GM21515 (cell line): ENCODE results near the gene KRT85.
"Not testable (repeated sequence)": the region's sequence is repeated elsewhere in the genome, so short reads cannot be mapped to it uniquely, and the experiment has no call there.

Experiments used
- ATAC-seq: cut with Tn5 transposase; IDR thresholded peaks from one replicate; pipeline ENCODE4 v1.9.1; 2021; ENCODE audit not compliant: unreplicated experiment

KRT85 gene

GRCh38 chr12:52327830-52328500 is 39.3 kb downstream of the KRT85 start:
- no peak for ATAC-seq

GRCh38 chr12:52327052-52327829 is 40.0 kb downstream of the KRT85 start:
- peak; percentile 76 for ATAC-seq

GRCh38 chr12:52324153-52324444 is 43.2 kb downstream of the KRT85 start:
- no peak for ATAC-seq

- no peak for ATAC-seq
These were observed 43.7 kb downstream of the KRT85 start for GRCh38 chr12:52323416-52324152.

GRCh38 chr12:52323001-52323400 is 44.3 kb downstream of the KRT85 start:
- no peak for ATAC-seq

- ATAC-seq = no peak
These were observed 45.2 kb downstream of the KRT85 start for GRCh38 chr12:52322069-52322468.

GRCh38 chr12:52321418-52321817 is 45.9 kb downstream of the KRT85 start:
- no peak for ATAC-seq

GRCh38 chr12:52320784-52321400 is 46.4 kb downstream of the KRT85 start, which contains the start of gene KRT83:
KRT83 (minus strand) TSS chr12:52321398; CDS start chr12:52321335, 63 bp downstream.
- no peak for ATAC-seq

GRCh38 chr12:52319097-52319496 is 48.2 kb downstream of the KRT85 start:
- ATAC-seq = no peak

GRCh38 chr12:52318241-52318990 is 48.9 kb downstream of the KRT85 start:
- ATAC-seq = no peak

- no peak for ATAC-seq
These were observed 49.7 kb downstream of the KRT85 start for GRCh38 chr12:52317468-52318052.

GRCh38 chr12:52316701-52317100 is 50.6 kb downstream of the KRT85 start:
- ATAC-seq = no peak

GRCh38 chr12:52316290-52316689 is 51.0 kb downstream of the KRT85 start:
- no peak for ATAC-seq

- not testable (repeated sequence) for ATAC-seq
These were observed 51.6 kb downstream of the KRT85 start for GRCh38 chr12:52315721-52316120.

GRCh38 chr12:52314511-52314910 is 52.8 kb downstream of the KRT85 start:
- no peak for ATAC-seq

GRCh38 chr12:52313926-52314325 is 53.4 kb downstream of the KRT85 start:
- no peak for ATAC-seq

- ATAC-seq = no peak
These were observed 53.8 kb downstream of the KRT85 start for GRCh38 chr12:52313461-52313860.

GRCh38 chr12:52312086-52312485 is 55.2 kb downstream of the KRT85 start:
- no peak for ATAC-seq

- ATAC-seq = no peak
These were observed 56.0 kb downstream of the KRT85 start for GRCh38 chr12:52311285-52311648.

GRCh38 chr12:52310622-52311284 is 56.5 kb downstream of the KRT85 start:
- no peak for ATAC-seq
